Erythroblast (primary cell): ENCODE measurements around the gene ZNF592.

Source experiments
- GATA1 ChIP-seq: IDR thresholded peaks from 2 replicates; pipeline ENCODE4 v1.6.1; 2011; ENCODE audit warnings: low read depth, mild to moderate bottlenecking, control low read depth, low read length, moderate library complexity
- POLR2A ChIP-seq: IDR thresholded peaks from 2 replicates; pipeline ENCODE4 v1.6.1; 2011; ENCODE audit warnings: mild to moderate bottlenecking, low read length

GRCh38 chr15:84699538-84700191, 48.7 kb upstream of the ZNF592 start:
- TF ChIP-seq POLR2A (no peak), GATA1 (no peak)
